ENCODE data around the gene PLPP4.

Gene PLPP4

DNA sequence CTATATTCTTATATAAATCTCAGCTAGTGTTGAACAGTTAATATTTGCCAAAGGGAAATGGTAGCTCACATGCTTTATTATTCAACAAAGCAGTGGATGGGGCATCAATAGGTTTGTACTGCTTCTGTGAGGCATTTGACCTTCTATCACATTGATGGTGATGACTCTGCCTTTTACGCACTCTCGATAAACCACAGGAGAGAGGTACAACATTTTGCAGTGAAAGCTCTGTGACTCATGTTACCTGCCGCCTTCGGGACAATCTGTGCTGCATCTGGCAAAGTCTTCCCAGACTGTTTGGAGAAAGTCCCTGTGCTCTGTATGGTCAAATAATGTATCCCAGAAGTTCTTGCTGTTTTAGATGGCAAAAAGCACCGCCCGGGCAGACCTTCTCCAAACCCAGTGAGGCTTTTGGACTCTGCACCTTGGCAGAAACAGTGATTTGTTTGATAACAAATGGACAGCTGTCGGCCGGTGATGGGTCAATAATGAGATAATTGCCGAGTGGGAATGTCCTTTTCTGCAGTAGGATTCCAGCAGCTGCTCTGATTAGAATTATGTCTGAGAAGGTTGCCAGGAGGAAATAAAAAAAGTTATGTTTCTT is 61.0 kb downstream of the PLPP4 start:
- DNase-seq (ENCODE audit: low read depth in 2 of 2), result no peak

DNA sequence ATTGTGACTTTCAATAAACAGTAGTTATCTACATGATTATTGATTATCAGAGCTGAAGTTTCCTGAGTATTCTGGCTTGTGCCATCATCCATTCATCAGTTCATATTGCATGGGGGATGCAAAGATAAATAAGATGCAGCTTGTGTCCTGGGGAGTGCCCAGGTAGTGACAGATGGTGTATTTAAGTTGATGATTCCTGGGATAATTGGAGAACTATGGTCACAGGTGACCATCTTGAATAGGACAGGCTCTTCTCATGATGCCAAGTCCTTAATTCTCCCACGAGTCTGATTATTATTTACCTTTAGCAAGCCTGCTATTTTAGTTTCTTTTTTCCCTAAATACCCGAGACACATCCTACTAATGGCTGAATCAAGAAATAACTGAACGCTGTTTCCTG is 64.9 kb downstream of the PLPP4 start:
- no peak for DNase-seq (ENCODE audit: low read depth in 2 of 2)

DNA sequence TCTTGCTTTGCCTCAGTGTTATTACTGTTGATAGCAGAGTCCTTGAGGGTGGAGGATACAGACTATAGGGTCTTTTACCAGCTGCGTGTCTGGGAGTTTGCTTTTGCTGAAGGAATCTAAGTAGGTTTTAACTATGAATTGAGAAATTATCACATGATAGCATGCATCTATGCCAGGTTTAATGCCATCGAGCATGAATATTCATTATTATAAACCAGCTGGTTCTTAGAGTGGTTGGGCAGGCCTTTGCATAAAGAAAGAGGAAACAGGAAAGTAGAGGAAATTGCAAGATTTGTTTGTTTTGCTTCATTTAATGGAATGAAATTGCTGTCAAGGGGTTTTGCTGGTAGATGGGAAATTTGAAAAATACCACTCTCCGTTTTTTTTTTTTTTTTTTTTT is 70.7 kb downstream of the PLPP4 start:
- DNase-seq (ENCODE audit: low read depth in 2 of 2), result no peak

DNA sequence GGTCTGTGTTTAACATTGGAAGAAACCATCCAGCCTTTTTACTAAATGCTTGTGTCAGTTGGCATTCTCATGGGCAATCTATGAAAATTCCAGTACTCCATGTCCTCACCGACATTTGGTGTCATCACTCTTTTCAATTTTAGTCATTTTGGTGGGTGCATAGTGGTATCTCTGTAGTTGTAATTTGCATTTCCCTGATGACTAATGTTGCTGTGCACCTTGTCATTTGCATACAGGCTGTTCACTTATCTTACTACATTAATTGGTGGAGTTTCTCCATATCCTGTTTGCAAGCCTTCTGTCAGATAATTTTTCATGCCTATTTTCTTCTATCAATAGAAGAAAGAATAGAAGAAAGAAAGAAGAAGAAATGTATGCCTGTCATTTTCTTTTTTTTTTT is 73.7 kb downstream of the PLPP4 start:
- no peak for DNase-seq (ENCODE audit: low read depth in 2 of 2)

DNA sequence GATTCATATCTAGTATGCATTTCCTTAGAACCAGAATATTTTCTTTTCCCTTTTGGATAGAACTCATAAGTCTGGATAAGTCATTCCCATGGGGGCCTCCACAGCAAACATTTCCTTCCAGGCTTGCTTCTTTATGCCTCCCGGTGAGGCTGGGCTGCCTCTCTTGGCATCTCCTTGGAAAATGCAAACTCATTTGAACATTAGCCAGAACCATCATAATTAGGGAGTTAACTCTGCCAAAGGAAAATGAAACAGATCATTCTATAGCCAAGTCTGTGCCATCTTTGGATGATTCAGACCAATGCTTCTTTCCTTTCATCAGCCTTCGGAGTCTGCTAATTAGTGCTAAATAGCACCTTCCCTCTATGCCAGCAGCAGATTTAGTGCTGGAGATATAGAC is 81.1 kb downstream of the PLPP4 start:
- no peak for DNase-seq (ENCODE audit: low read depth in 2 of 2)

DNA sequence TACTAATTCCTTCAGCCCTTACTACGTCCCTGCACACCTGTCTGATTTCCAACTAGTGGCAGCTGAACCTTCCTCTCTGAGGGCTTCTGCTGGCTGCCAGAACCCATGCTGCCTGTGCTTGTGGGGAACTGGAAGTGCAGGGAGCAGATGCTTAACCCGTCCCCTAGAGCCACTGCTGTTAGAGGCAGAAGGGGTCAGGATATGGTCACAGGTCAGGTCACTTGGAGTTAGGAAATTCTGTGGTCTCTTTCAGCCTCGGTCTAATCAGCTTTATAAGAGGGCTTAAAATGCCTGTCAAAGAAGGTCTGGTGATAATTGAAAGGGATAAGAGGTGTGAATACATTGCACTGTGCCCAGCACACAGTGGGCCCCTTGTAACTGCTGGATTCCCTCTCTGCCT is 82.0 kb downstream of the PLPP4 start:
- DNase-seq (ENCODE audit: low read depth in 2 of 2), result no peak

DNA sequence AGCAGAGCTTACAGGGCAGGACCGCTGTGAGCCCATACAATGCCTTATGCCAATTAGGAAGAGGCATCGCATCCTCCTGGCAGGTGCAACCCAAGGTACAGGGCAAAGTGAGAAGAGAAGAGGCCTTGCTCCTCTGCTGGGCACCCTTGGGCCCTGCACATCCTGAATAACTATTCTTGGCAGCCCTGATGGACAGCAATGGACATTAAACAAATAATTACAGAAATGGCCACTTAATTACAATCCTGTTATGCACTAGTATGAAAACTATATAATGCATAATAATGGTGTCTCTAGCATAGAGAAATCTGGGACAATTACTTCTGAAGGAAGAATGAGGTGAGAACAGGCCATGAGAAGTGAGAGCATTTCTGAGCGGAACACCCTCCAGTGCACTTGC is 83.5 kb downstream of the PLPP4 start:
- no peak for DNase-seq (ENCODE audit: low read depth in 2 of 2)

DNA sequence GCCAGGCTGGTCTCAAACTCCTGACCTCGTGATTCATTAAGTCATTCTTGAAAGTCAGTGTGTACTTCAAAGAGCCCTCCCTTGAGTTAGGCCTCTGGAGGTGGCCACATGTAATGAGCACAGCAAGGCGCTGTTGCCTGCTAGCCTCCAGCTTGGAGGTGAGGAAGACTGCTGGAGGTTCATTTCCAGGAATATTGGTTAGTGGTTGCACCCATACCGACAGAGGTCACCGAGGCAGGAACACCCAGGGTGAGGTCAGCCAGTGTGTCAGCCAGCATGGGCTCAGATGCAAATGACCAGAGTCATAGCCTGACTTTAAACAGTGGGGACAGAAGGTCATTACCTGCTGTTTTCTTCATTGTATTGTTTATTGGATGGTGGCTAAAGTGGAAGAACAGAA is 85.0 kb downstream of the PLPP4 start:
- DNase-seq (ENCODE audit: low read depth in 2 of 2), result no peak

DNA sequence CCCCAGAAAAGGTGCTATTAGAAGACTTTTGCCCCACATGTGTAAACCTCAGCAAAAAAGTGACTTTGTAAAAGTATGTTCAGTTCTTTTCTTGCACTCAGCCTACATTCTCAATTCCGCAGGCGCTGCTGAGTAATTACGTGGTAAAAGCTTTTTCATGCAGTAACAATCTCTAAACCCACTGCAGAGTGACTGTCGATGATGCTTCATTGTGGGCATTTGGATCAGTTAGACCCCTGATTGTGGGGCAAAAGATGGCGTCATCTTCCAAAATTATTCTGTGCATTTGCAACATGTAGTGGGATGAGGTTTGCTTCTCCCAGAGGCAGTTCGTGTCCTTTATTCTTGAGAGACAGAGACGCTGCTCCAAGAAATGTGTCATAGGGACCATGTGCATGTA is 85.6 kb downstream of the PLPP4 start:
- DNase-seq (ENCODE audit: low read depth in 2 of 2), result no peak

DNA sequence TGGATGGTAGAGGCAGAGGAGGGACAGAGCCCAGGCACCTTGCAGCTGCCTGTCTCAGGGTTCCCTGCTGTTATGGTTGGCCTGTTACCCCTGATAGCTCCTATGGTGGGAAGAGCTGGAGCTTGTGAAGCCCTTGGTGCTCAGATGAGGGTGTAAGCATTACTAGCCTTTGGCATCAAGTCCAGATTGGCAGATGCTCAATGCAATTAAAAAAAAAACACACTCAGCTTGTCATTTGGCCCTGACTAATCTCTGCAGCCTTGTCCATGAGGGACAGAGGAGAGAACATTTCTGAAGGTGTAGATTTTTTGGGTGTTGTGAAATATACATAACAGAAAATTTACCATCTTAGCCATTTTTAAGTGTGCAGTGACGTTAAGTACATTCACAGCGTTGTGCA is 86.3 kb downstream of the PLPP4 start:
- DNase-seq (ENCODE audit: low read depth in 2 of 2), result no peak

DNA sequence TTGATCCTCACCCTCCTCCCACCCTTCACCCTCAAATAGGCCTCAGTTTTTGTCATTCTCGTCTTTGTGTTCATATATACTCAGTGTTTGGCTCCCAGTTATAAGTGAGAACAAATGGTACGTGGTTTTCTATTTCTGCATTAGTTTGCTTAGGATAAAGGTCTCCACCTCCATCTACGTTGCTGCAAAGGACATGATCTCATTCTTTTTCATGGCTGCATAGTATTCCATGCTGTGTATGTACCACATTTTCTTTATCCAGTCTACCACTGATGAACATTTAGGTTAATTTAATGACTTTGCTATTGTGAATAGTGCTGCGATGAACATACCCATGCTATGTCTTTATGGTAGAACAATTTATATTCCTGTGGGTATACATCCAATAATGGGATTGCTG is 91.2 kb downstream of the PLPP4 start:
- DNase-seq (ENCODE audit: low read depth in 2 of 2), result no peak

DNA sequence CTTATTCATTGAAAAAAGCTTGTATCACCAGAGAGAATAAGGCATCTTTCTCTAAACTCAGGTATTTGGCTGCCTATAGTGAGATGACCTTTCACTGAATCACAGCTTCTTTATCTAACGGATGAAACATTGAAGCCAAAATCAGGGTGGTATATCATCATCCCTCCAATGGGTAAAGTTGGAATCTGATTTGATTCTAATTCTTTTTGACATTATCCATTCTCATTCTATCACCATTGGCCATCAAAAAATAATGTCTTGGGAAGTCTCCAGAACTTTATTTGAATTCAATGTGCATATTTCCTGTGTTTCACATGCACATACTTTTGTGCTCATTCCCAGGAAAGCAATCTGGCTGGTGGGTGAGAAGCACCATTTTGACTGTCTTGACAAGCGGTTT is 95.2 kb downstream of the PLPP4 start:
- DNase-seq (ENCODE audit: low read depth in 2 of 2), result no peak

DNA sequence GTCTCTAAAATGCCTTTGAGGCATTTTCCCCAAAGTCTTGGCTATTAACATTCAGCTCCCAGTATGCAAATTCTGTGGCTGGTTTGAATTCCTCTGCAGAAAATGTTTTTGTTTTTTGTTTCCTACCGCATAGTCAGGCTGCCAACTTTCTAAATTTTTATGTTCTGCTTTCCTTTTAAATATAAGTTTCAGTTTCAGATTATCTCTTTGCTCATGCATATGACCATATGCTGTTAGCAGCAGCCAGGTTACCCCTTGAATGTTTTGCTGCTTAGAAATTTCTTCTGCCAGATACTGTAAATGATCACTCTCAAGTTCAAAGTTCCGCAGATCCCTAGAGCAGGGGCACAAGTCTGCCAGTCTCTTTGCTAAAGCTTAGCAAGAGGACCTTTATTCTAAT is 96.9 kb downstream of the PLPP4 start:
- no peak for DNase-seq (ENCODE audit: low read depth in 2 of 2)

DNA sequence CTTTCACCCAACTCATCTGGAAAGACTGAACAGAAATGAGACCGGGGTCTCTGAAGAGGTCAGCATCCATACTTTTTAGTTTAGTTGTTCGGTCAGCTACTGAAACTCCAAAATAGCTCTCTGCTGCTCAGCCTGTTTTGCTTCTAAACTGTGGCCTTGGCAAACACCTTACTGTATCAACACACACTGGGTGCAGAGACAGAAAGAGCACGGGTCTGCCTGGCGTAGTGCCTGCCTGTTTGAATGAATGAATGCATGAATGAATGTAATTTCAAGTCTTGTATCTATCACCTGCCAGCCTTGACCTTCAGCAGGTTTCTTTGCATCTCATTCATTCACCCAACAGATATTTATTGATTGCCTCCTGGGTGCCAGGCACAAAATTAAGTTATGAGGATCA is 98.4 kb downstream of the PLPP4 start:
- no peak for DNase-seq (ENCODE audit: low read depth in 2 of 2)

DNA sequence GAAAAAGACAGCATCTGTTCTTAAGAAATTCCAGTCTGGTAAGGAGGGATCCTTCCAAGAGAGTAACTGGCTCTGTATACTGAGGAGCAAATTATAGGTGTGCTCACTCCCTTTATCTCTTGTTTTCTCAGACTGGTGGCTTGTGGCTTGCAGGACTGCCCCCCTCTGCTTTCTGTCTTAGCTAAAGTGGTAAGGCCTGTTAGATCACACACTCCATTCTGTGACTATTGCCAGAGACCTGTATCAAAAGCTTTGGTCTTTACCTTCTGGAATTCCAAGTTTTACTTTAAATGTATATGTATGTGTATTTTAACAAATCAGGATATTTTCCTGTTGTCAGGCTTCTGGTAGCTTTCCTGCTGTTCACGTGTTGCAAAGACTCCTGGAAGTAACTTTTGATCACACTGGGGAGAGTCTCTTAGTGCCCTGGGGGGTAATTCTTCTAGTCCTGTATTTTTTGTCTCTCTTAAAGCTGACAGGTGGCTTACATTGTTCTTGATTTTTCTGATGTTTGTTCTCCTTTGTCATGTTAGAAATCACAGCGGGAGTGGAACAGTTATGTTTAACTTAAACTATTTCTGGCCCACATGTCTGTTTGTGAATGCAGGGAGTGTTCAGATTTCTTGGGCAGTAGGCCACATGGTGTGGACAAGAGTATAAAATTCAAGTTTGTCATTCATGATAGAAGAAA is 99.0 kb downstream of the PLPP4 start:
- no peak for DNase-seq (ENCODE audit: low read depth in 2 of 2)

DNA sequence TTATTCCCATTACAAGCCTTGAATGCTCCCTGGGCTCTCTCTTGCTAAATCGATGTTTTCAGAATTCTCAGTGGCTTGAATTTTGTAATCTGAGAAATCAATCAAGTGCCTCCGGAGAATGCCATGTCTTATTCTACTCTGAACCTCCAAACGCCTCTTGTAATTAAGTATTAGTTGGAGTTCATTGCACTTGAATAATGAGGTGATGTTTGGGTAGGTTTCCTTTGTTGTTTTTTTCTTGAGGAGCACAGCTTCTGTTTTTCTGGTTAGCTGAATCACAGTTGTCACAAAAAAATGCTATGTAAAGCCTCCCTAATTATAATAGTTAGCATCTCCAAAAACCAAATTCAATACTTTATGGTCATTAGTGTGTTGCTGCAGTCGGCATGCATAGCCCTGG is 100.3 kb downstream of the PLPP4 start:
- DNase-seq (ENCODE audit: low read depth in 2 of 2), result no peak

DNA sequence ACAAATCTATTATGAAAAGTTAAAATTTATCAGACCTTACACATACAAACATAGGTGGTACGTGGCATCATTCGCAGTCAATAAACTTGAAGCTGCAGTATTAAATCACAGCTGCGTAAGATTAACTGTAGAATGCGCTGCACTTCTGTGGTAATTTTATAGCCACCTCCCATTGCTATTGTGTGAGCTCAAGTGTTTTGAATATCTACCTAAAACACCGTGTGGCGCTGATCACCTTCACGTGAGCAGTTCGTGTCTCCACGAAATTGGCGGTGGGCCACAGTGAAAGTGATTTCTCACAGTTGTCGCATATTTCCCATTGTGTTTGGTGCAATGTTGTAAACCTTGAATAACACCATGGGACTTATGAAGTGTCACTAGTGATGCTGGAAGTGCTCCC is 102.8 kb downstream of the PLPP4 start:
- no peak for DNase-seq (ENCODE audit: low read depth in 2 of 2)

DNA sequence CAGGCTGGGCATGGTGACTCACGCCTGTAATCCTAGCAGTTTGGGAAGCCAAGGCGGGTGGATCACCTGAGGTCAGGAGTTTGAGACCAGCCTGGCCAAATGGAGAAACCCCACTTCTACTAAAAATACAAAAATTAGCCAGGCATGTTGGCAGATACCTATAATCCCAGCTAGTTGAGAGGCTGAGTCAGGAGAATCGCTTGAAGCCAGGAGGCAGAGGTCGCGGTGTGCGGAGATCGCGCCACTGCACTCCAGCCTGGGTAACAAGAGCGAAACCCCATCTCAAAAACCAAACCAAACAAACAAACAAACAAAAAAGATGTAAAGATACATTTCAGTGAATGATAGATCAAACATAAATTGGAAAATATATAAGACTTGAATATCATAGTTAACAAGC is 105.9 kb downstream of the PLPP4 start:
- DNase-seq (ENCODE audit: low read depth in 2 of 2), result no peak

DNA sequence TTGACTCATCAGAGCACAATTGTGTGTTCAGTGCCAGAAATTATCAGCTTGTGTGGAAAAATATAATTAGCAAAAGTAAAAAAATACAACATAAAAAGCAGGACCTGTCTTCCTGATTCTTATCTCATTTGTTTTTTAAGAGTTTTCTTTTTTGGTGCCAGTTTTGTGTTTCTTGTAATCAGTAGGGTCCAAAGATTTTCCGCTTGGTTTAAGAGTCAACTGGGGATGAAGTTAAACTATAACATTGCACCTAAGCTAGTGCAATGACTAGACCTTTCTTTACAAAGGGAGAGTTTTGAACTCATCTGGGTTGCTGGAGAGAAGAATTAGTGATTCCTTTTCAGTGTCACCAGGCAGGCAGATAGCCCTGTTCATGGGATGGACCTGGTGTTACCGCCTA is 113.4 kb downstream of the PLPP4 start:
- DNase-seq (ENCODE audit: low read depth in 2 of 2), result no peak

DNA sequence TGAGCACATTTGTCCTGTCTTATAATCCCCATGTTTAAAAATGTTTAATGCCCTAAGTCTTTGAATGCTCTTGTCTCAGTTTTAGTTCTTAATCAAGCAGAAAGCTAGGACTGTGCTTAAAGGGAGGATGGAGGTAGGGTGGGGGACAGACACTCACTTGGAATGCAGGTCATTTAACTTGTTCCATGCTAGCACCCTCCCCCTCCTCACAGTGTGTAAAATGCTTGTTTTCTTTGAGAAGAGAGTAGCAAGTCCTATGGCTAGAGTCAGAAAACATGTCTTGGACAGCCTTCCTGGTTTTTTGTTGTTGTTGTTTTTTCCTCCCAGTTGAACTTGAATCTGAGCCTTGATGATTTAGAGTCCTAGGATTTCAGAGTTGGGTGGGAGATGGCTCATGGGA is 114.2 kb downstream of the PLPP4 start:
- DNase-seq (ENCODE audit: low read depth in 2 of 2), result no peak

DNA sequence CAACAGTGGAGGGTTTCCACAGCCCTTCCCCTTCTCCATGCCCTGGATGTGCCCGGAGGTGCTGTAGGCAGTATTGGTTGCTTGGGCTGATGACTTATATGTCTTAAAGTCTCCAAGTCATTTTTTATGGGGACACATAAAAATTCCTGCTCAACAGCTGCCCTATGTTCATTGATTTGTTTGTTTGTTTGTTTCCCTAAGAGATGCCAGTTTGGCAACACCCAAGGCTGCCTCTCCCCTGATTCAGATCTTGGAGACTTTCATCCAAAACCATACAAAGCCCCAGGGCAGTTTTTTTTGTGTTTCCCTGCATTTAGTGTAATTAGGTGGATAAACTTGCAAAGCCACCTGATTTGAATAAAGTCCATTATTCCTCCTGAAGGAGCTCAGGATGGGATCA is 115.3 kb downstream of the PLPP4 start:
- no peak for DNase-seq (ENCODE audit: low read depth in 2 of 2)

DNA sequence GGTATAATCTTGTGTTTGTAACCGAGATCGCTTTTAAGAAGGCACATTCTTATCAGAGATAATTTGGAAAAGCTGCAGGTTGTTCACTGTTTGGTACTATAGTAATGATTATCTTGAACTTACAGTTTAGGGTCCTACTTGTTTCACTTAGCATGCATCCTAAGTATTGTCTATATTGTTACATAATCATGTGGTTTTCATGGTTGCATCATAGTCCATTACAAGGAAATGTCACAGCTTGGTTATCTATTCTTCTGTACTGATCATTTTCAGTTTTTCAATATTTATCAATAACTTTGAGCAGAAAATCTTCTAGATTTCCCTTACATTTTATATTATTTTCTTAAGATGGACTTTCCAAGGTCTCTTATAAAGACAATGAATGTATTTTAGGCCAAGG is 116.3 kb downstream of the PLPP4 start:
- no peak for DNase-seq (ENCODE audit: low read depth in 2 of 2)

DNA sequence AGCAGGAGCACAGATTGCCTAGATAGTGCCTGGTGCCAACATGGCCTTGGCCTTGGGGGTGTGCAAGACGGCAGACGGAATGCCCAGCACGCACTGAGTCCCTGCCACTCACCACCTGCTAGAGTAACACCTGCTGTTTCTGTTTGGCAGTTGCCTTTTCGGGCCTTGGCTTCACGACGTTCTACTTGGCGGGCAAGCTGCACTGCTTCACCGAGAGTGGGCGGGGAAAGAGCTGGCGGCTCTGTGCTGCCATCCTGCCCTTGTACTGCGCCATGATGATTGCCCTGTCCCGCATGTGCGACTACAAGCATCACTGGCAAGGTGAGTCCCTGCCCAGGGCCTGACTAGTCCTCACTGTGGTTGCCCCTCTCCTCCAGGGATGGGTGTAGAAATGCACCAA is 118.0 kb downstream of the PLPP4 start:
- DNase-seq (ENCODE audit: low read depth in 2 of 2), result no peak

DNA sequence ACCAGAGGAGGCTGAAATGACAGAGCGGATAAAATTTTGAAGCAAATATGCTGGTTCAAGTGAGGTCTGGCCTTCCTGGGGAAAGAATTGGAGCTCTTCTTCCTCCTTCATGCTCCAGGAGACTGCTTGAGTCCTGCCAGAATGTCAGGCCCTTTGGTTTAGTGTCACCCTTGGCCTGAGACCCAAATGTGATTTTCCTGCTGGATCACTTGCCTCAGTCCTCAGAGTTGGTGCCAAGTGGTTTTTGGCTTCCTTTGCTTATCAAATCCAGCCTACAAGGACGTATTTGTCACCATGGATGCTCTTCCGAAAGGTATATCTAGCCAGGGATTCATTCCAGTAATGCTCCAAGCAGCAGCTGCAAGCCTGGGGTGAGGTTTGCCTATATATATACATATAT is 118.4 kb downstream of the PLPP4 start:
- no peak for DNase-seq (ENCODE audit: low read depth in 2 of 2)
